OCI-LY7 (cell line): ENCODE data around the gene KCNJ5.

Experiments
- CTCF ChIP-seq: fragments of 200-600 bp; sonication (generic); conservative IDR thresholded peaks from 2 replicates; pipeline ENCODE4 v1.5.1; 2014; ENCODE audit warnings: mild to moderate bottlenecking, antibody characterized with exemption, low read length, moderate library complexity, mixed read lengths
- EZH2phosphoT487 ChIP-seq: fragments of 200-600 bp; sonication (generic); IDR thresholded peaks from 2 replicates; pipeline ENCODE4 v1.6.1; 2018; ENCODE audit warnings: low read depth, borderline replicate concordance, mild to moderate bottlenecking, mixed run types, antibody characterized with exemption, low read length, moderate library complexity, mixed read lengths

- TF ChIP-seq CTCF = no peak
- no peak for TF ChIP-seq EZH2phosphoT487
These were observed 34.9 kb upstream of the KCNJ5 start for GRCh38 chr11:128856241-128856640.
